ENCODE data around the gene EVA1C.
"Not testable (repeated sequence)": the region's sequence is repeated elsewhere in the genome, so short reads cannot be mapped to it uniquely, and the experiment has no call there.

The EVA1C gene

DNA sequence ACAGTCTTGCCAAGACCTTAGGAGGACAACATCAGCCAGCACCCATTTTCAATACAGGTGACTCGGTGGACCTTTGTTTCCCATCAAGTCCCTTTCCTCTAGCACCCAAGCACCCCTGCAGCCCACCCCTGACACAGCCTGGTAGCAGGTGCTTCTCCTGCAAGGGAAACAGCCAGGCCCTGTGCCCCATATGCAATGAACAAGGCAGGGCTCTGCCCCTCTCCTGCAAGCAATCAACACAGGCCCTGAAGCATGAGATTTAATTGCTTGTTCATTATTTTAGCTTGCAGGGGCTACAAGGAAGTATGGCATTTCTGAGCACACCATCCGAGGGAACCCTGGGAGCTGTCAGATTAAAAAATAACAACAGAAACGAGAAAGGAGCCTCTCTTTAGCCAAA is 137.4 kb downstream of the EVA1C start:
- FAIRE-seq (no peak), DNase-seq (ENCODE audit: insufficient read length, low spot score) (no peak)

DNA sequence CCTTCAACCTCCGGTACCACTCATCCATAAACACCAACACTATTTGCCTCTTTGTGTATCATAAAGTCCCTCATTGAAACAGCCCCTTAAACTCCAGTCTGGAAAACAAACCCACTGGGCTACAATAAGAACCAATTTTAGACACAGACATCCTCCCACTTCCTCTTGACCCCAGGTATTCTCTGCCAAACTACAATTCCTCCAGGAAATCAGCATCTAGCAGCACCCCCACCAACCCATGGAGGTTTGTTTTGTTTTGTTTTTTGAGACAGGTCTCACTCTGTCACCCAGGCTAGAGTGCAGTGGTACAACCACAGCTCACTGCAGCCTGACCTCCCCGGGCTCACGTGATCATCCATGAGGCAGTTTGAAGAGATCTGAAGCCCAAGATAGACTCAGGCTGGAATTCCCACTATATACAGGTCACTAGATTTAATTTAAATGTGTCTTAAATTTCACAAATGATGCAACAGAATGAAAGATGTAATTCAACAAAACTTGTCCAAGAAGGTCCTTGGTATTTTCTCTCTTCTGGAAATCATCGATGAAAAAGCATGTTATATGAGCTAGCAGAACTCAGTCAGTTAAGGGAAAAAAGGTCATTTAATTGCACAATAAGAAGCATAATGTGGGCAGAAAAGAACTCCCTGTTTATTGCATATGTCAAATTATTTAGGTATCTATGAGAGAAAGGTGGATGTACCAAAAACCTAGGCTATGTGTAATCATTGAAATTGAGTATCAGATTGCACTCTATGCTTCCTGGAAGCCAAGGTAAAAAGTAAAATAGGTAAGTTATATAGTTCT is 142.5 kb downstream of the EVA1C start:
- DNase-seq (ENCODE audit: insufficient read length, low spot score) (no peak), FAIRE-seq (no peak)

DNA sequence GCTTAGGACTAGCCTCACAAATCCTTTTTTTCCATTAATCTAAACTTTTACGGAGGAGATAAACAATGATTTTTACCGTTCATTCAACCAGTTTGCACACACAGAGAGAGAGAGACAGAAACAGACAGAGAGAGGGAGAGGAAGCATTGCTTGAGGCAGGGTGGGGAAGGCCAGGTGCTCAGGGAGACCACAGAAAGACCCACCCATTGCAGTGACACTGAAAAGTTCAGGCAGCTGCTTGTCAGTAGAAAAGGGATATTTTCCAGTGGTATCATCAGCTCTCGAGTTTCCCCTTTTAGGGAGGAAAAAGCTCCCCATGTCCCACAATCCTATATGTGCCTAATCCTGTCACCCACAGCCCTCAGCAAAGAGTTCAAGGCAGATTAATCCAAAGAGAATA is 145.6 kb downstream of the EVA1C start:
- no peak for DNase-seq (ENCODE audit: insufficient read length, low spot score)
- FAIRE-seq: no peak

DNA sequence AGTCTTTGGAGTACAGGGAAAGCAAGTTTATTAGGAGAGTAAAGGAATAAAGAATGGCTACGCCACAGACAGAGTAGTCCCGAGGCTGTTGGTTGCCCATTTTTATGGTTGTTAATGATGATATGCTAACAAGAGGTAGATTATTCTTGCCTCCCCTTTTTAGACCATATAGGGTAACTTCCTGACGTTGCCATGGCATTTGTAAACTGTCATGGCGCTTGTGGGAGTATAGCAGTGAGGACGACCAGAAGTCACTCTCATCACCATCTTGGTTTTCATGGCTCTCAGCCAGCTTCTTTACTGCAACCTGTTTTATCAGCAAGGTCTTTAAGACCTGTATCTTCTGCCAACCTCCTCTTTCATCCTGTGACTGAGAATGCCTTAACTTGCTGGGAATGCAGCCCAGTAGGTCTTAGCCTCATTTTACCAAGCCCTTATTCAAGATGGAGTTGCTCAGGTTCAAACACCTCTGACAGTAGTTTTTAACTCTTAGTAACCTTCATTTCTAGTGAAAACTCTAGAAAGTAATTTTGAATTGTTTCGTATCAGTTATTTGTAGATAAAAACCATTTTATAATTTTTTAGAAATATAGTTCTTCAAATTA is 146.6 kb downstream of the EVA1C start:
- FAIRE-seq (no peak), DNase-seq (ENCODE audit: insufficient read length, low spot score) (no peak)

DNA sequence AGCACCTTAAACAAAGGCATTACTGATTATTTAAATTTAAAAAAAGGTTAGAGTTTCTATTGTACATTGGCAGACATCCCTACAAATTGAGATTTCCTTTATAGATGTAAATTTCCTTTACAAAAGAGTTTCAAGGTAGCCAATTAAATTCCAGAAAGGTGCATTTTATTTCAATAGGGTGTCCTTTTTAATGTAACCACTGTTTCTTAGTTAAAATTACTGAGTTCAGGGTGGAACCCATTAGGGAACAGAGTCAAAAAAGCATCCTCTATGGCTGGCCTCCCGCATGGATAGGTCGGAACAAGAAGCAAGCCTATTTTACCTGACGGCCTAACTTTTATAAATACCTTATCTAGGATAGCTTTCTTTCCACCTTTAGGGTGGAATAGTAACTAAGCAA is 148.4 kb downstream of the EVA1C start:
- FAIRE-seq: no peak
- no peak for DNase-seq (ENCODE audit: insufficient read length, low spot score)

DNA sequence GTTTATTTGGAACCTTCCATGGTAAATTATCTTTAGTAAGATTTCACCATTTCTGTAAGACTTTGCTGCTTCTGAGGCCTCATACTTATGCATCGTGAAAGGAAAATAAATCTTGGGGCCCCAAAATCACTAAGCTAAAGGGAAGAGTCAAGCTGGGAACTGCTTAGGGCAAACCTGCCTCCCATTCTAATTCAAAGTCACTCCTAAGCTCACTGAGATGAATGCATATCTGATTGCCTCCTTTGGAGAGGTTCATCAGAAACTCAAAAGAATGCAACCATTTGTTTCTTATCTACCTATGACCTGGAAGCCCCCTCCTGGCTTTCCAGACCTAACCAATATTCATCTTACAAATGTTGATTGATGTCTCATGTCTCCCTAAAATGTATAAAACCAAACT is 149.0 kb downstream of the EVA1C start:
- not testable (repeated sequence) for FAIRE-seq; DNase-seq (ENCODE audit: insufficient read length, low spot score)

DNA sequence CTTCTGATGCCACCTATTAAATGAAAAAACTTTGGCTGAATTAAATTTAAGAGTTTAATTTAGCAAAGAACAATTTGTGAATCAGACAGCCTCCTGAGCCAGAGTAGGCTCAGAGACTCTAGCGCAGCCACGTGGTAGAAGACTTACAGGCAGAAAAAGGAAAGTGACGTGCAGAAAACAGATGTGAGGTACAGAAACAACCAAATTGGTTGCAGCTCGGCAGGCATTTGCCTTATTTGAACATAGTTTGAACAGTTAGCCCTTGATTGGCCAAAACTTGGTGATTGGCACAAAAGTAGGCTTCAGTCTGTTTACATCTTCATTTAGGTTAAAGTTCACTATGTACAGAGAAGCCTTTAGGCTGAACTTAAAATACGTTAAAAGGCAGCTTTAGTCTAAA is 149.9 kb downstream of the EVA1C start:
- FAIRE-seq (peak; percentile 23), DNase-seq (ENCODE audit: insufficient read length, low spot score) (no peak)

DNA sequence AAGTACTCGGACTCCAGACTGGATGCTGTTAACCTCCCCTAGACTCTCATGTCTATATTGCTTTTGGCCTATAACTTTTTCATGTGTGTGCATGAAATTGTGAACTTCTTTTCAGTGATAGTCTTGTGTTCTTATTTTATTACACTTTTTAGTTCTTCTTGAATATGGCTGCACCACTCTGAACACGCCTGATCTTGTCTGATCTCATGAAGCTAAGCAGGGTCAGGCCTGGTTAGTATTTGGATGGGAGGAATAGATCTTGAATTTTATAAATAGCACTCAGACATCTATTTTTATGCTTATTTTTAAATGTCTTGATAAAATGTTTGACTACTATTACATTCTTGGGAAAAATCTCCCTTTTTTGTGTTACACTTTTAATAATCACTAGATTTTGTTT is 150.4 kb downstream of the EVA1C start:
- DNase-seq (ENCODE audit: insufficient read length, low spot score) (no peak), FAIRE-seq (no peak)
